Spinal cord (tissue), 10 donors: ENCODE results near the gene ZNF892. TPM values are rescaled to one million over a fixed set of nuclear protein-coding genes. Genes with fewer than 3 reads are reported as not detected.
"Not testable (repeated sequence)": the region's sequence is repeated elsewhere in the genome, so short reads cannot be mapped to it uniquely, and the experiment has no call there.

ENCODE experiments used
- DNase-seq, 6 donors: peaks; one replicate each; pipeline versions ENCODE4 v3.0.0 to v3.0.0-alpha.2; 2013 to 2015; ENCODE audit warnings: low spot score in 6 of 6, low read depth in 4 of 6
- H3K27ac ChIP-seq: one replicate; pipeline ENCODE4 v1.5.1; 2013; ENCODE audit warnings: low read depth, low read length, control low read depth
- H3K27me3 ChIP-seq: one replicate; pipeline ENCODE4 v1.6.1; 2013; ENCODE audit warnings: low read length; ENCODE audit not compliant: control insufficient read depth, insufficient read depth
- H3K36me3 ChIP-seq: one replicate; pipeline ENCODE4 v1.6.1; 2013; ENCODE audit warnings: low read length; ENCODE audit not compliant: control insufficient read depth, insufficient read depth
- H3K4me1 ChIP-seq: one replicate; pipeline ENCODE4 v1.6.1; 2013; ENCODE audit warnings: low read length; ENCODE audit not compliant: control insufficient read depth, insufficient read depth
- H3K4me3 ChIP-seq: one replicate; pipeline ENCODE4 v1.5.1; 2013; ENCODE audit warnings: low read depth, low read length, control low read depth
- H3K9me3 ChIP-seq: one replicate; pipeline ENCODE4 v1.6.1; 2013; ENCODE audit warnings: low read length; ENCODE audit not compliant: control insufficient read depth, insufficient read depth
- WGBS: methylation state at CpG from one replicate; pipeline ENCODE4 v1.1.5; 2013; ENCODE audit warnings: missing lambda C conversion rate; ENCODE audit not compliant: insufficient coverage; 5-methylcytosine and 5-hydroxymethylcytosine counted together
- polyA plus RNA-seq, 2 donors: library from polyadenylated mRNA; unstranded; fragments of 120-200 nt; gene quantifications; one replicate each; pipeline ENCODE4 v1.2.1, GENCODE V29; 2013; ENCODE audit not compliant: insufficient read length in 2 of 2
- total RNA-seq, 2 donors: library from RNA; depleted of rRNA in 1 of 2; stranded (reverse); fragments of 120-200 nt in 1 of 2; fragments of >200 nt in 1 of 2; gene quantifications; one replicate each; pipeline versions ENCODE4 v1.2.3 to v1.2.4, GENCODE V29; 2013 to 2014
- donor health status: healthy.

ZNF892 gene
- total and polyA plus RNA-seq, 4 donors: 4.5 to 16.2 (median 9.3) TPM

DNA sequence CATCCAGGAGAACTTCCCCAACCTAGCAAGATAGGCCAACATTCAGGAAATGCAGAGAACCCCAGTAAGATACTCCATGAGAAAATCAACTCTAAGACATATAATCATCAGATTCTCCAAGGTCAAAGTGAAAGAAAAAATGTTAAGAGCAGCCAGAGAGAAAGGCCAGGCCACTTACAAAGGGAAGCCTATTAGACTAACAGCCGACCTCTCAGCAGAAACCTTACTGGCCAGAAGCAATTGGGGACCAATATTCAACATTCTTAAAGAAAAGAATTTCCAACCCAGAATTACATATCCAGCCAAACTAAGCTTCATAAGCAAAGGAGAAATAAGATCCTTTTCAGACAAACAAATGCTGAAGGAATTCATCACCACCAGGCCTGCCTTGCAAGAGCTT lies 34.8 kb downstream of the ZNF892 start:
- peaks cover 11% of the 10 kb centered on the region for H3K9me3 ChIP-seq
- not testable (repeated sequence) for DNase-seq, H3K27me3 ChIP-seq, H3K4me3 ChIP-seq, H3K36me3 ChIP-seq, H3K4me1 ChIP-seq, H3K27ac ChIP-seq
- WGBS: no CpG with 5 or more reads among the region's 1 CpG

Other genes starting within 250 kb of the ZNF892 start
- gene MAL, start 181.8 kb upstream of the ZNF892 start, total RNA-seq: 10 to 100 TPM; 19.5 to 23.0 TPM
- 10 to 100 TPM in 1 of 2 donors, 1 to 10 TPM in 1; 8.2 to 17.6 TPM for gene MAL, start 181.8 kb upstream of the ZNF892 start, polyA plus RNA-seq
- gene MRPS5, start 85.7 kb upstream of the ZNF892 start, total RNA-seq: 10 to 100 TPM; 53.0 to 60.7 TPM
- 10 to 100 TPM; 65.1 to 86.6 TPM for gene MRPS5, start 85.7 kb upstream of the ZNF892 start, polyA plus RNA-seq
- gene ZNF514, start 47.7 kb upstream of the ZNF892 start, total RNA-seq: 10 to 100 TPM; 23.4 to 31.3 TPM
- 10 to 100 TPM; 25.2 to 26.0 TPM for gene ZNF514, start 47.7 kb upstream of the ZNF892 start, polyA plus RNA-seq
- gene ZNF2, start 41.7 kb upstream of the ZNF892 start, total RNA-seq: 10 to 100 TPM in 1 of 2 donors, 1 to 10 TPM in 1; 6.7 to 11.8 TPM
- 1 to 10 TPM; 6.0 to 7.5 TPM for gene ZNF2, start 41.7 kb upstream of the ZNF892 start, polyA plus RNA-seq
- gene PROM2, start 66.9 kb downstream of the ZNF892 start, total RNA-seq: 1 to 10 TPM in 1 of 2 donors, under 1 TPM in 1; 0.99 to 1.8 TPM
- 1 to 10 TPM; 2.4 to 5.9 TPM for gene PROM2, start 66.9 kb downstream of the ZNF892 start, polyA plus RNA-seq
- 10 to 100 TPM; 10.6 to 11.2 TPM for gene KCNIP3, start 89.8 kb downstream of the ZNF892 start, total RNA-seq
- gene KCNIP3, start 89.8 kb downstream of the ZNF892 start, polyA plus RNA-seq: 10 to 100 TPM; 23.0 to 25.4 TPM
- gene FAHD2A, start 195.2 kb downstream of the ZNF892 start, total RNA-seq: 10 to 100 TPM; 13.3 to 39.2 TPM
- 10 to 100 TPM; 30.9 to 39.7 TPM for gene FAHD2A, start 195.2 kb downstream of the ZNF892 start, polyA plus RNA-seq